NCI-H1694 treated with DMSO at 0.1 percent for 48 hours (cell line): ENCODE results near the gene ZNF468.
"Not testable (repeated sequence)": the region's sequence is repeated elsewhere in the genome, so short reads cannot be mapped to it uniquely, and the experiment has no call there.

Experiments used
- DNase-seq: peaks from one replicate; lab custom pipeline; 2025; lab: John Stamatoyannopoulos, UW

ZNF468 gene

DNA sequence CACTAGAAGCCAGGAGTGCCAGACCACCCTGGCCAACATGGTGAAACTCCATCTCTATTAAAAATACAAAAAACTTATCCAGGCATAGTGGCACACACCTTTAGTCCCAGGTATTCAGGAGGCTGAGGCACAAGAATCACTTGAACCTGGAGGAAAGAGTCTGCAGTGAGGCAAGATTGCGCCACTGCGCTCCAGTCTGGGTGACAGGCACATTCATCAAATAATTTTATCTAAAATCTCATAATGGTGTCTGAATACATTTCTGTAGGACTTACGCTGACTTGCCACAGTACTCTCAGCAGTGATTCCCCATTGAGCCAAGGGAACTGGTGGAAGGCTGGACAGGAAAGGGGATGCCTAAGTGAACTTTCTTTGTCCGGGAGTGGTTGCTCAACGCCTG, 31.7 kb downstream of the ZNF468 start:
- no peak for DNase-seq

DNA sequence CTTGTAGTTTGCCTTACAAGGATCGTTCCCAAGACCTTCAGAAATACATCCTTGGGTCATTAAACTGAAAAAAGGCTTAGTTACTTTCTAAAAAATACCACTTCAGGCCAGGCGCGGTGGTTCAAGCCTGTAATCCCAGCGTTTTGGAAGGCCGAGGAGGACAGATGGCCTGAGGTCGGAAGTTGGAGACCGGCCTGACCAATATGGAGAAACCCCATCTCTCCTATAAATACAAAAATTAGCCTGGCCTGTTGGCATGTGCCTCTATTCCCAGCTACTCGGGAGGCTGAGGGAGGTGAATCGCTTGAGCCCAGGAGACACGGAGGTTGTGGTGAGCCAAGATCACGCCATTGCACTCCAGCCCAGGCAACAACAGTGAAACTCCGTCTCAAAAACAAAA, 33.7 kb downstream of the ZNF468 start:
- no peak for DNase-seq

DNA sequence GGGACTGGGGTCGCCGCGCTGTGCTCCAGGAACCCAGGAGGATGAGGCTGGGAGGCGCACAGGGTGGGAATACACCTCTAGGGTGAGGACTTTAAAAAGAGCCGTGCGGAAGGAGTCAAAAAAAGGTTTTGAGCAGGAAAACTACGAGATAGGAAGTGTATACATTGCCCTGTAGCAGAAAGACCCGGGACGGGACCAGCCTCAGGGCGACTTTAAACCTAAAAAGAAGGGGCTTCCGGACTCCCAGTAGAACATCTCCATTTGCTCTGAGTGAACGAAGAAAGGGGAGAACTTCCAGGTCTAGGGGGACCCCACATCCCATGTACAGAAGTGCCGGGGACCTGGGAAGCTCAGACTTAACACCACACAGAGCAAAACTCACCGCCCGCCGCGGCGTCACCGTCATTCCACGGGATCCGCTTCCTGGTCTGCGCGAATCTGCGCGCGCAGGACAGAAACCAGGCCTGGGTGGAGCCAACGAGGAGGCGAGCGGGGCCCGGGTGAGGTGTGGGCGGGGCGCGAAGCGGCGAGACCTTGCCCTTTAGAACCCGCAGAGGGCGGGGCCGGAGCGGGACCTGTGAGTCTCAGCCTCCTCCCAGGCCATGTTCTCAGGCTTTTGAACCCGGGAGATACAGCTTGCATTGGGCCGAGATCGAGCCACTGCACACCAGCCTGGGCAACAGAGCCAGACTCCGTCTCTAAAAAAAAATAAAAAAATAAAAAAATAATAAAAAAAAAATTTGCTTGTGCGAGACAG, 36.0 kb downstream of the ZNF468 start, which contains the start of gene ZNF28:
TSS of gene ZNF28 (minus strand) at position 430 of the 757 bp plus-strand sequence. CDS start 3,675 bp downstream, outside the sequence.
- peak; percentile 9 for DNase-seq

DNA sequence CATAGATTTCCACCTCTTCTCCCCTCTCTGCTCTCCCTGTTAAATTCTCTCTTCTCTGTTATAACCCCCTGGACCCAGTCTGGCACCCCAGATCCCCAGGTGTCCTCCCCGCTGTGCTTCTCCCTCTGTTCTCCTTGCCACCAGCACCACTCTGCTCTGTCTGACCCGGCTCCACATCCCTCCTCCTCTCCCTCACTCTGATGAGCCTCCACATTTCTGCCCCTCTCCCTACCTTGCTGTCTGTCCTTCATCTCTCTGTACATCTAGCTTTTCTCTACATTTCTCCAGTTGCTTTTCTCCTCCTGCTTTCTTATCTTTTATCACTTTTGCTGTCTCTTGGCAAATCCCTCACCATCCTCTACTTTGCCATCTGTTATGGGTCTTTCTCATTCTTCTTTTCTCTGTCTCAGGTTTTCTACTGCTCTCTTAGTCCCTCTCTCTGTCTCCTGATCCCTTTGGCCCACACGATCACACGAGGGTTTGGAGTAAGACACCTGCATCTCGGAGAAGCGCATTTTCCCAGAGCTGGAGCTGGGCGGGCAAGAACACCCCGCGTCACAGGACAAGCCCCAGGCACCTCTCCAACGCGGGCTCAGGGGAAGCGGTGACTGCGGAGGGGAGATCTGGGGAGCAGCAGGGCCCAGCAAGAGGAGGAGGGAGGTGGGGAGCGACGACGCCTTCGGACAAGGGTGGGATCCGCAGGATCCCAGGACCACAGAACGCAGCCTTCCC, 36.8 kb downstream of the ZNF468 start:
- not testable (repeated sequence) for DNase-seq

DNA sequence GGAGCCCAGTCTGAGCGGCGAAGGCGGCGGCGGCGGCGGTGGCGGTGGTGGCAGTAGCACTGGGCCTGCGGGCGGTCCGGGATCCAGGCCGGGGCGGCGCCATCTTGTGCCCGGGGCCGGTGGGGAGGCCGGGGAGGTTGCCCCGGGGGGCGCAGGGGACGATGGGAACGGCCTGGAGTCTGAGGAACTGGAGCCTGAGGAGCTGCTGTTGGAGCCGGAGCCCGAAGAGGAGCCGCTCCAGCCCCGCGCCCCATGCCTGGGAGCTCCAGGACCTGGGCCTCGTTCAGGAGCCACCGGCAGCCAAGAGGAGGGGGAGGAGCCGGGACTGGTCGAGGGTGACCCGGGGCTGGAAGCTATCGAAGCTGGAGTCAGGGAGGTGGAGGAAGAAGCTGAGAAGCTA, 47.6 kb downstream of the ZNF468 start:
- DNase-seq, result no peak

DNA sequence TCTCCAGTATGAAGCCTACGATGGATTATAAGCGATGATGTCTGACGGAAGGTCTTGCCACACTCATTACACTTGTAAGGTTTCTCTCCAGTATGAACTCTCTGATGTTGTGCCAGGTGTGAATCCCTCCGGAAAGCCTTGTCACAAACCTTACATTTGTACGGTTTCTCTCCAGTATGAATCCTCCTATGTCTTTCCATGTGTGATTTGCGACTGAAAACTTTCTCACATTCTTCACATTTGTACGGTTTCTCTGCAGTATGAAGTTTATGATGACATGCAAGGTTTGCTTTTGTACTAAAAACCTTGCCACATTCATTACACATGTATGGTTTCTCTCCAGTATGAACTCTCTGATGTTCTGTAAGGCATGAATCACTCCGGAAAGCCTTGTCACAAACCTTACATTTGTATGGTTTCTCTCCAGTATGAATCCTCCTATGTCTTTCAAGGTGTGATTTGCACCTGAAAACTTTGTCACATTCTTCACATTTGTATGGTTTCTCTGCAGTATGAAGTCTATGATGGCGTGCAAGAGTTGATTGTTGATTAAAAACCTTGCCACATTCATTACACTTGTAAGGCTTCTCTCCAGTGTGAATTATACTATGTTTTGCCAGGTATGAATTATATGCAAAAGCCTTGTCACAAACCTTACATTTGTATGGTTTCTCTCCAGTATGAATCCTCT, 57.3 kb downstream of the ZNF468 start:
- not testable (repeated sequence) for DNase-seq

DNA sequence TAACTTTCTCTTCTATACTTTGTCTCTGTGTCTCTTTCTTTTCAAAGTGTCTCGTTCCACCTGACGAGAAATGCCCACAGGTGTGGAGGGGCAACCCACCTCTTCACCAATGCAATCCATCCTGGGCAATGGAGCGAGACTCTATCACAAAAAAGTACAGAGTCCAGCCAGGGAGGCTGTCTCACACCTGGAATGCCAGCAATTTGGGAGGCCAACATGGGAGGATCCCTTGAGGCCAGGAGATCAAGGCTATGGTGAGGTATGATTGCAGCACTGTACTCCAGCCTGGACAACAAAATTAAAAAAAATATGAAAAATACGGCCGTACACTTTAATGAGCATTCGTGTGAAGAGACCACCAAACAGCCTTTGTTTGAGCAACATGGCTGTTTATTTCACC, 68.0 kb downstream of the ZNF468 start:
- DNase-seq, result no peak
